Measurements from ENCODE around the gene USH2A. TPM values are rescaled to one million over a fixed set of nuclear protein-coding genes. Genes with fewer than 3 reads are reported as not detected.

USH2A gene, protein sequence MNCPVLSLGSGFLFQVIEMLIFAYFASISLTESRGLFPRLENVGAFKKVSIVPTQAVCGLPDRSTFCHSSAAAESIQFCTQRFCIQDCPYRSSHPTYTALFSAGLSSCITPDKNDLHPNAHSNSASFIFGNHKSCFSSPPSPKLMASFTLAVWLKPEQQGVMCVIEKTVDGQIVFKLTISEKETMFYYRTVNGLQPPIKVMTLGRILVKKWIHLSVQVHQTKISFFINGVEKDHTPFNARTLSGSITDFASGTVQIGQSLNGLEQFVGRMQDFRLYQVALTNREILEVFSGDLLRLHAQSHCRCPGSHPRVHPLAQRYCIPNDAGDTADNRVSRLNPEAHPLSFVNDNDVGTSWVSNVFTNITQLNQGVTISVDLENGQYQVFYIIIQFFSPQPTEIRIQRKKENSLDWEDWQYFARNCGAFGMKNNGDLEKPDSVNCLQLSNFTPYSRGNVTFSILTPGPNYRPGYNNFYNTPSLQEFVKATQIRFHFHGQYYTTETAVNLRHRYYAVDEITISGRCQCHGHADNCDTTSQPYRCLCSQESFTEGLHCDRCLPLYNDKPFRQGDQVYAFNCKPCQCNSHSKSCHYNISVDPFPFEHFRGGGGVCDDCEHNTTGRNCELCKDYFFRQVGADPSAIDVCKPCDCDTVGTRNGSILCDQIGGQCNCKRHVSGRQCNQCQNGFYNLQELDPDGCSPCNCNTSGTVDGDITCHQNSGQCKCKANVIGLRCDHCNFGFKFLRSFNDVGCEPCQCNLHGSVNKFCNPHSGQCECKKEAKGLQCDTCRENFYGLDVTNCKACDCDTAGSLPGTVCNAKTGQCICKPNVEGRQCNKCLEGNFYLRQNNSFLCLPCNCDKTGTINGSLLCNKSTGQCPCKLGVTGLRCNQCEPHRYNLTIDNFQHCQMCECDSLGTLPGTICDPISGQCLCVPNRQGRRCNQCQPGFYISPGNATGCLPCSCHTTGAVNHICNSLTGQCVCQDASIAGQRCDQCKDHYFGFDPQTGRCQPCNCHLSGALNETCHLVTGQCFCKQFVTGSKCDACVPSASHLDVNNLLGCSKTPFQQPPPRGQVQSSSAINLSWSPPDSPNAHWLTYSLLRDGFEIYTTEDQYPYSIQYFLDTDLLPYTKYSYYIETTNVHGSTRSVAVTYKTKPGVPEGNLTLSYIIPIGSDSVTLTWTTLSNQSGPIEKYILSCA (N-terminal part only)
- total RNA-seq = under 0.01 TPM in 1 of 2 replicates, not detected in the other

DNA sequence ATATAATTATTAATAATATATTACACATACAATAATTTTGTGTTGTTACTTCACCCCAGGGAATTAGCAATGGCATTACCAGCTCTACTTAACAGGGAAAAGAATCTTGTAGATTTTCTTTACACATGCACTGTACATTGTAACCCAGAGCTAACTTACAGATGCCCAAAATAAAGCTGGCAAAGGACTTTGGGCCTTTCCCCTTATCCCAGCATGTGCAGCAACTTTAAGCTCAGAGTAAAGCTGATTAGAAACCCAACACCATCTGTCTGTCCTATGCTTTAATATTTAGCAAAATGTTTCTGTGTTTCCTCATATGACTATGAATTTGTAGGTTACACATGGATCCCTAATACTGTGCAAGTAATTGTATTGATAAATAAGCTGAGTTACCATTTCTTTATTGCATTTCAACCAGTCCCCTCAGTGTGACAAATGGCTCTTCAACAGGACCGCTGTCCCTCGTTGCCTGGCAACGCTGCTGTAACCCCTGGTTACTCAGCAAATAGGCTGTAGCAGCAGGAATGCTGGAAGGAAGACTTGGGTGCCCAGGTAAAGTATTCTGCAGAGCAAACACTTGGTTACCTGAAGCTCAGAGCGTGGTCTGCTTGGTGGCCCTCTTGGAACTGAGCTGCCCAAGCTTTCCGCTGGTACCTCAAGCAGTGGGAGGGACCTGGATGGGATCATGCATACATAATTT lies at the start of gene USH2A:
TSS of gene USH2A (minus strand) at position 628 of the 700 bp plus-strand sequence. CDS start 1,112 bp downstream, outside the sequence.

Small RNA genes lying within 50 kb of the gene (small RNA-seq; reads per million reads assigned to genes)
- not detected for gene MRPS18BP1
- gene RF00108 = not detected

All from subcutaneous preadipocyte (primary cell).